Activated CD4-positive, alpha-beta T cell treated with anti-CD3 and anti-CD28 coated beads for 4 hours (primary cell): ENCODE measurements around the gene UXS1.
"Not testable (repeated sequence)": the region's sequence is repeated elsewhere in the genome, so short reads cannot be mapped to it uniquely, and the experiment has no call there.

Source experiments
- DNase-seq, 2 donors: peaks; one replicate each; pipeline ENCODE4 v3.0.0-alpha.2; 2020

Gene UXS1

GRCh38 chr2:106193977-106194778 is at the start of gene UXS1:
UXS1 (minus strand) TSS chr2:106194301; CDS start chr2:106194241, 60 bp downstream.
- peak; percentile 97 to 98 for DNase-seq

- DNase-seq, result not testable (repeated sequence)
Observed at GRCh38 chr2:106239491-106239890, 45.4 kb upstream of the UXS1 start.

- DNase-seq, result not testable (repeated sequence)
Observed at GRCh38 chr2:106235392-106235791, 41.3 kb upstream of the UXS1 start.

GRCh38 chr2:106233350-106233706 is 39.2 kb upstream of the UXS1 start:
- no peak for DNase-seq

GRCh38 chr2:106232638-106233349 is 38.7 kb upstream of the UXS1 start:
- DNase-seq, result no peak

GRCh38 chr2:106223347-106223746 is 29.2 kb upstream of the UXS1 start:
- DNase-seq, result no peak

- not testable (repeated sequence) for DNase-seq
Observed at GRCh38 chr2:106222057-106222456, 28.0 kb upstream of the UXS1 start.

- DNase-seq, result no peak
Observed at GRCh38 chr2:106219813-106220212, 25.7 kb upstream of the UXS1 start.

- DNase-seq, result not testable (repeated sequence)
Observed at GRCh38 chr2:106219157-106219556, 25.1 kb upstream of the UXS1 start.

- no peak for DNase-seq
Observed at GRCh38 chr2:106208874-106209273, 14.8 kb upstream of the UXS1 start.

- no peak for DNase-seq
Observed at GRCh38 chr2:106208399-106208798, 14.3 kb upstream of the UXS1 start.

- DNase-seq, result no peak
Observed at GRCh38 chr2:106207246-106207645, 13.1 kb upstream of the UXS1 start.

GRCh38 chr2:106205488-106205887 is 11.4 kb upstream of the UXS1 start:
- no peak for DNase-seq

GRCh38 chr2:106204551-106204950 is 10.4 kb upstream of the UXS1 start:
- DNase-seq, result not testable (repeated sequence)

GRCh38 chr2:106201661-106202060 is 7.6 kb upstream of the UXS1 start:
- no peak for DNase-seq

- DNase-seq, result no peak
Observed at GRCh38 chr2:106197878-106198277, 3.8 kb upstream of the UXS1 start.

- no peak for DNase-seq
Observed at GRCh38 chr2:106195981-106196380, 1.9 kb upstream of the UXS1 start.

- DNase-seq, result no peak
Observed at GRCh38 chr2:106195456-106195855, 1.4 kb upstream of the UXS1 start.

- no peak for DNase-seq
Observed at GRCh38 chr2:106193690-106193976, 468 bp downstream of the UXS1 start.

- peak; percentile 43 to 49 for DNase-seq
Observed at GRCh38 chr2:106192752-106193689, 1.1 kb downstream of the UXS1 start.

GRCh38 chr2:106191511-106192016 is 2.5 kb downstream of the UXS1 start:
- DNase-seq, result no peak

GRCh38 chr2:106189764-106190468 is 4.2 kb downstream of the UXS1 start:
- DNase-seq, result no peak

GRCh38 chr2:106189325-106189724 is 4.8 kb downstream of the UXS1 start:
- DNase-seq, result no peak
